WTC11 (cell line): ENCODE results near the gene KIAA0930.

Experiments
- AFF4 ChIP-seq: sonication (generic); formaldehyde crosslinking; IDR thresholded peaks from 2 replicates; pipeline ENCODE4 v1.8.1; 2023; ENCODE audit warnings: mild to moderate bottlenecking, missing genetic modification reagents, borderline replicate concordance
- CTCF ChIP-seq: fragments of 200-600 bp; IDR thresholded peaks from 2 replicates; pipeline ENCODE4 v1.8.0; 2022; ENCODE audit warnings: antibody characterized with exemption
- GTF2I ChIP-seq: fragments of 250-450 bp; sonication (Bioruptor Pico); conservative IDR thresholded peaks from 2 replicates; pipeline ENCODE4 v1.4.0; 2021; ENCODE audit warnings: mild to moderate bottlenecking
- RELA ChIP-seq: sonication (generic); formaldehyde crosslinking; IDR thresholded peaks from 2 replicates; pipeline ENCODE4 v1.8.1; 2022; ENCODE audit warnings: missing genetic modification reagents, mild to moderate bottlenecking, borderline replicate concordance
- ZNF121 ChIP-seq: sonication (generic); formaldehyde crosslinking; IDR thresholded peaks from 2 replicates; pipeline ENCODE4 v1.8.0; 2023; ENCODE audit warnings: missing genetic modification reagents
- ZNF263 ChIP-seq: sonication (generic); formaldehyde crosslinking; IDR thresholded peaks from 2 replicates; pipeline ENCODE4 v1.8.1; 2022; ENCODE audit warnings: low read depth, mild to moderate bottlenecking, moderate library complexity, missing genetic modification reagents

DNA sequence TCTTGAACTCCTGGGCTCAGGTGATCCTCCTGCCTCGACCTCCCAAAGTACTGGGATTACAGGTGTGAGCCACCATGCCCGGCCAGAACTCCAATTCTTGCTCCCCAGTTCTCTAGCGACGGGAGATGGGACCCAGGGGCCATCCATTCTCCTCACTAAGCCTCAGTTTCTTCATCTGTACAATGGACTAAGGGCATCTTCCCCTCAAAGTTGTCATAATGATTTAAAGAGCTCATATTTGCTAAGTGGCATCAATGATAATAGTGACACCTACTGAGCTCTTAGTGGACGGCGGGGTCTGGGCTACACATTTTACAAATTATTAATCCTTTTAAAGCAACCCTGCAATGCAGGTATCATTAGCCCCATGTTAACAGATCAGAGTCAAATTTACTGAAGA lies 34.5 kb downstream of the KIAA0930 start:
- no peak for TF ChIP-seq AFF4 (CRISPR knock-in tag)
- no peak for TF ChIP-seq CTCF
- no peak for TF ChIP-seq ZNF121 (CRISPR knock-in tag)
- no peak for TF ChIP-seq RELA
- TF ChIP-seq GTF2I (CRISPR knock-in tag): no peak
- no peak for TF ChIP-seq ZNF263 (CRISPR knock-in tag)
